ENCODE measurements around the gene ATP5PO. TPM values are rescaled to one million over a fixed set of nuclear protein-coding genes. Genes with fewer than 3 reads are reported as not detected.
A peak's percentile ranks its signal among the peaks of the same experiment; 100 is the strongest.

Gene ATP5PO
- total RNA-seq, 6 experiments from 2014 or later: 87.3 to 191 (median 98.7) TPM

DNA sequence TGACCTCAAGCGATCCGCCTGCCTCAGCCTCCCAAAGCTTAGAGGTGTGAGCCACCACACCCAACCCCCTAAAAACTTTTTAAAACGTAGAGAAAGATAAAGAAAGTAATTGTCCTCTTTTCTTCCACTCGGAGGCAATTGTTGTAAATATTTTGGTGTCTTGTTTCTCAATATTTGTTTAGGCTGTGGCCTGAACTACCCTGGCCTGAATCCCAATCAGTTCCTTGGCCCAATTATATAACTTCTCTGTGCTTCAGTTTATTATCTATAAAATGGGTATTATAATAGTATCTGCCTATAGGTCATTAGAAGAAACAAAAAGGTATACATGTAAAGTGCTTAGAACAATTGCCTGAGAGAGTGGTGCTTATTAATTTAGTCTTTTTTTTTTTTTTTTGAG is 1.8 kb upstream of the ATP5PO start:
- H3K4me1 ChIP-seq: peaks cover 0 to 13% (median 6%) of the 10 kb centered on the region in 4 donors
- DNase-seq: no peak
- no peaks in the 10 kb centered on the region for H3K27me3 ChIP-seq
- peak in 2 of 4 donors; percentile 13 to 18 for ATAC-seq
- no peaks in the 10 kb centered on the region for H3K9me3 ChIP-seq
- WGBS (ENCODE audit: insufficient coverage, low coverage, low lambda C conversion rate, missing lambda C conversion rate): 33% methylated on average over 4 of the region's 4 CpGs
- TF ChIP-seq, protein P1, sequence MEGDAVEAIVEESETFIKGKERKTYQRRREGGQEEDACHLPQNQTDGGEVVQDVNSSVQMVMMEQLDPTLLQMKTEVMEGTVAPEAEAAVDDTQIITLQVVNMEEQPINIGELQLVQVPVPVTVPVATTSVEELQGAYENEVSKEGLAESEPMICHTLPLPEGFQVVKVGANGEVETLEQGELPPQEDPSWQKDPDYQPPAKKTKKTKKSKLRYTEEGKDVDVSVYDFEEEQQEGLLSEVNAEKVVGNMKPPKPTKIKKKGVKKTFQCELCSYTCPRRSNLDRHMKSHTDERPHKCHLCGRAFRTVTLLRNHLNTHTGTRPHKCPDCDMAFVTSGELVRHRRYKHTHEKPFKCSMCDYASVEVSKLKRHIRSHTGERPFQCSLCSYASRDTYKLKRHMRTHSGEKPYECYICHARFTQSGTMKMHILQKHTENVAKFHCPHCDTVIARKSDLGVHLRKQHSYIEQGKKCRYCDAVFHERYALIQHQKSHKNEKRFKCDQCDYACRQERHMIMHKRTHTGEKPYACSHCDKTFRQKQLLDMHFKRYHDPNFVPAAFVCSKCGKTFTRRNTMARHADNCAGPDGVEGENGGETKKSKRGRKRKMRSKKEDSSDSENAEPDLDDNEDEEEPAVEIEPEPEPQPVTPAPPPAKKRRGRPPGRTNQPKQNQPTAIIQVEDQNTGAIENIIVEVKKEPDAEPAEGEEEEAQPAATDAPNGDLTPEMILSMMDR (IDR thresholded peaks at IDR 0.05): no peak
- no peak for TF ChIP-seq POLR2A (IDR thresholded peaks at IDR 0.05)
- intact Hi-C loops (cut with DNase I): no loop called here
- peak overlapping the region in 2 of 3 donors; percentile 22 to 49 for H3K27ac ChIP-seq
- H3K4me3 ChIP-seq: no peak overlapping the region
- H3K36me3 ChIP-seq: peaks cover 0 to 10% (median 0%) of the 10 kb centered on the region in 4 donors

DNA sequence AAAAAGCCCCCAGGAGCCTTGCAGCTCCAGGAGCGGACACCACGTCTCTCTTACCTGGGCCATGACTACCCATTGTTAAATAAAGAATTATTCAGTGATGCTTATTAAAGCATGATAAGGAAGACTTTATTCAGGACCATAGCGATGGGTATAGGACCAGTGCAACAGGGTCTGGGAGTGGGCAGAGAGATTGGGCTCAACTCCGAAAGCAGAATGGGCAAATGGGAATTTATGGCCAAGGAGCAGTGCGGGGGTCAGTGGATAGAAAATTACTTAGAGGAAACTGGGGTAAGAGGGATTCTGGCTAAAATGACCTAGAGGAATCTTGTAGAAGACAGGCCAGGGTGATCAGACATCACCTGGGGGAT is 580 bp upstream of the ATP5PO start:
- intact Hi-C loops (cut with DNase I): no loop called here
- ATAC-seq (no peak), DNase-seq (no peak)
- H3K27ac ChIP-seq: peak overlapping the region; percentile 12 to 75 (median 13)
- H3K36me3 ChIP-seq: peaks cover 0 to 23% (median 3%) of the 10 kb centered on the region in 4 donors
- H3K4me3 ChIP-seq: peak overlapping the region; percentile 78 to 89 (median 84)
- peaks cover 0 to 13% (median 6%) of the 10 kb centered on the region in 4 donors for H3K4me1 ChIP-seq
- H3K9me3 ChIP-seq: no peaks in the 10 kb centered on the region
- no peaks in the 10 kb centered on the region for H3K27me3 ChIP-seq
- WGBS (ENCODE audit: insufficient coverage, low coverage, low lambda C conversion rate, missing lambda C conversion rate): 44% methylated on average over 4 of the region's 5 CpGs
- no peak for TF ChIP-seq POLR2A (IDR thresholded peaks at IDR 0.05)
- TF ChIP-seq, protein P1 (IDR thresholded peaks at IDR 0.05): no peak

DNA sequence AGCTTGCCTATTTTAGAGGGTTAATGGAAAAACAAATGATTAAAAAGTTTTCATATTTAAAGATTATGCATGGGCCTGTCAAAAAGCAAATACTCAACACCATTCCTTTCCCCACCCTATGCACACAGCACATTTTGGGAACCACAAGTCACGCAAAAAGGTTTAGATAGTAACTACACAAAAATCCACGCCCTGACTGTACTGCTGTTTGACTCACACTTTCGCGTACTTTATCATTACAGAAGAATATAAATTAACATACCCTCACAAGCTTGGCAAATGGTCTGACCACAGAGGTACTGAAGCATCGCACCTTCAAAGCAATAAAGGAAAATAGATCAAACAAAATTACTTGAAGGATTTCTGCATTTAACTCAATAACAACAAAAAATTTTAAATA is 1.4 kb downstream of the ATP5PO start:
- intact Hi-C loops (cut with DNase I): no loop called here
- Histone ChIP-seq H3K27me3 (no peaks in the 10 kb centered on the region), H3K27ac (no peak overlapping the region), H3K9me3 (no peaks in the 10 kb centered on the region), H3K36me3 (peaks cover 0 to 39% (median 12%) of the 10 kb centered on the region in 4 donors), H3K4me1 (peaks cover 0 to 13% (median 6%) of the 10 kb centered on the region in 4 donors), H3K4me3 (no peak overlapping the region)
- no peak for ATAC-seq
- WGBS (ENCODE audit: insufficient coverage, low coverage, low lambda C conversion rate, missing lambda C conversion rate): 81% methylated on average over 5 of the region's 5 CpGs
- TF ChIP-seq, protein P1 (IDR thresholded peaks at IDR 0.05): no peak
- TF ChIP-seq POLR2A (IDR thresholded peaks at IDR 0.05): no peak
- DNase-seq: no peak

- ATAC-seq (no peak), DNase-seq (peak in 1 of 3 donors; percentile 25)
- no peaks in the 10 kb centered on the region for H3K27me3 ChIP-seq
- H3K27ac ChIP-seq: no peak overlapping the region
- TF ChIP-seq, protein P1 (IDR thresholded peaks at IDR 0.05): no peak
- TF ChIP-seq POLR2A (IDR thresholded peaks at IDR 0.05): no peak
- H3K4me1 ChIP-seq: peaks cover 0 to 4% (median 2%) of the 10 kb centered on the region in 4 donors
- no peak overlapping the region for H3K4me3 ChIP-seq
- H3K36me3 ChIP-seq: peaks cover 0 to 79% (median 38%) of the 10 kb centered on the region in 4 donors
- 78% methylated on average over 4 of the region's 6 CpGs for WGBS (ENCODE audit: insufficient coverage, low coverage, low lambda C conversion rate, missing lambda C conversion rate)
- intact Hi-C loops (cut with DNase I): no loop called here
- no peaks in the 10 kb centered on the region for H3K9me3 ChIP-seq
Observed at GRCh38 chr21:33909756-33910155, 5.8 kb downstream of the ATP5PO start.

GRCh38 chr21:33908760-33909159 is 6.8 kb downstream of the ATP5PO start:
- no peaks in the 10 kb centered on the region for H3K9me3 ChIP-seq
- 82% methylated on average over 6 of the region's 6 CpGs for WGBS (ENCODE audit: insufficient coverage, low coverage, low lambda C conversion rate, missing lambda C conversion rate)
- H3K27me3 ChIP-seq: no peaks in the 10 kb centered on the region
- no peak for ATAC-seq
- H3K27ac ChIP-seq: no peak overlapping the region
- DNase-seq: peak in 1 of 3 donors; percentile 8
- no peaks in the 10 kb centered on the region for H3K4me1 ChIP-seq
- no peak overlapping the region for H3K4me3 ChIP-seq
- peaks cover 0 to 89% (median 38%) of the 10 kb centered on the region in 4 donors for H3K36me3 ChIP-seq
- TF ChIP-seq POLR2A (IDR thresholded peaks at IDR 0.05): no peak
- TF ChIP-seq, protein P1 (IDR thresholded peaks at IDR 0.05): no peak
- intact Hi-C loops (cut with DNase I): no loop called here
